Ovary (tissue), 3 donors: Measurements from ENCODE around the gene SGCD.

Experiments
- EP300 ChIP-seq: sonication (generic); formaldehyde crosslinking; IDR thresholded peaks from one replicate; pipeline ENCODE4 v1.6.1; 2017; ENCODE audit warnings: antibody characterized with exemption
- POLR2A ChIP-seq: fragments of 450-650 bp; IDR thresholded peaks from one replicate; pipeline ENCODE4 v1.6.1; 2017; ENCODE audit warnings: antibody characterized with exemption, mild to moderate bottlenecking, moderate library complexity
- TF ChIP-seq, protein P1 (sequence below), 3 donors: fragments of 450-650 bp in 2 of 3; fragments of 200-600 bp in 1 of 3; IDR thresholded peaks; one replicate each; pipeline versions ENCODE4 v1.5.1 to v1.8.0; 2016 to 2022; ENCODE audit warnings: antibody characterized with exemption in 3 of 3, mild to moderate bottlenecking in 1 of 3
- donor health status: DM: no; HTN: no; CAD: no.

GRCh38 chr5:156699147-156699546 is 372.2 kb downstream of the SGCD start:
- TF ChIP-seq POLR2A (no peak), EP300 (no peak)
- TF ChIP-seq, protein P1, sequence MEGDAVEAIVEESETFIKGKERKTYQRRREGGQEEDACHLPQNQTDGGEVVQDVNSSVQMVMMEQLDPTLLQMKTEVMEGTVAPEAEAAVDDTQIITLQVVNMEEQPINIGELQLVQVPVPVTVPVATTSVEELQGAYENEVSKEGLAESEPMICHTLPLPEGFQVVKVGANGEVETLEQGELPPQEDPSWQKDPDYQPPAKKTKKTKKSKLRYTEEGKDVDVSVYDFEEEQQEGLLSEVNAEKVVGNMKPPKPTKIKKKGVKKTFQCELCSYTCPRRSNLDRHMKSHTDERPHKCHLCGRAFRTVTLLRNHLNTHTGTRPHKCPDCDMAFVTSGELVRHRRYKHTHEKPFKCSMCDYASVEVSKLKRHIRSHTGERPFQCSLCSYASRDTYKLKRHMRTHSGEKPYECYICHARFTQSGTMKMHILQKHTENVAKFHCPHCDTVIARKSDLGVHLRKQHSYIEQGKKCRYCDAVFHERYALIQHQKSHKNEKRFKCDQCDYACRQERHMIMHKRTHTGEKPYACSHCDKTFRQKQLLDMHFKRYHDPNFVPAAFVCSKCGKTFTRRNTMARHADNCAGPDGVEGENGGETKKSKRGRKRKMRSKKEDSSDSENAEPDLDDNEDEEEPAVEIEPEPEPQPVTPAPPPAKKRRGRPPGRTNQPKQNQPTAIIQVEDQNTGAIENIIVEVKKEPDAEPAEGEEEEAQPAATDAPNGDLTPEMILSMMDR (IDR thresholded peaks at IDR 0.05), result no peak
